Sigmoid colon (tissue), 4 donors: ENCODE data around the gene WIPF2.

Experiments
- EP300 ChIP-seq, 4 donors: sonication (generic); formaldehyde crosslinking; IDR thresholded peaks; one replicate each; pipeline ENCODE4 v1.6.1; 2017; ENCODE audit warnings: antibody characterized with exemption in 4 of 4
- POLR2A ChIP-seq, 2 donors: fragments of 450-650 bp; IDR thresholded peaks; one replicate each; pipeline ENCODE4 v1.6.1; 2016; ENCODE audit warnings: antibody characterized with exemption in 2 of 2, mild to moderate bottlenecking in 2 of 2, moderate library complexity in 2 of 2
- POLR2AphosphoS5 ChIP-seq, 4 donors: sonication (generic); formaldehyde crosslinking; IDR thresholded peaks; one replicate each; pipeline ENCODE4 v1.6.1; 2017; ENCODE audit warnings: antibody characterized with exemption in 4 of 4
- TF ChIP-seq, protein P1 (sequence below), 4 experiments: fragments of 450-650 bp in 3 of 4; fragments of 200-600 bp in 1 of 4; IDR thresholded peaks; one replicate each; pipeline ENCODE4 v1.5.1; 2016 to 2019; ENCODE audit warnings: antibody characterized with exemption in 4 of 4, mild to moderate bottlenecking in 3 of 4, moderate library complexity in 2 of 4

DNA sequence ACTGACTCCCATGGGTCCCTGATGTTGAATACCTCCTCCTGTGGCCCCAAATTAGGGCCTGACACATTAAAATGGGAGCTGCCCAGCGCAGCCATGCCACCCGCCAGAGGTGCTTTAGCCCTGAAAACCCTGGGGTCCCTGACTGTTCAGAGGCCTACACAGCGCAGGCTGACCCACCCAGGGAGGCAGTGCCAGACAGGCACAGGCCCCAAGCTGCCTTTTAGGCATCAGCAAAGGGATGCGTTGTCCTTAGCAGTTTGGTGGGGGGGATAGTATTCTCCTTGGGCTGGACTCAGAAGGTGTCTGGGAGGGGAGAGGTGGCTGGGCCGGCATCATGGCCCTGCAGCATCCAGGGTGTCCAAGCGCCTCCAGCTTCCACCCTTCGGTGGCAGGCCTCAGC lies 40.4 kb upstream of the WIPF2 start:
- TF ChIP-seq POLR2A (IDR thresholded peaks at IDR 0.05): no peak
- TF ChIP-seq, protein P1, sequence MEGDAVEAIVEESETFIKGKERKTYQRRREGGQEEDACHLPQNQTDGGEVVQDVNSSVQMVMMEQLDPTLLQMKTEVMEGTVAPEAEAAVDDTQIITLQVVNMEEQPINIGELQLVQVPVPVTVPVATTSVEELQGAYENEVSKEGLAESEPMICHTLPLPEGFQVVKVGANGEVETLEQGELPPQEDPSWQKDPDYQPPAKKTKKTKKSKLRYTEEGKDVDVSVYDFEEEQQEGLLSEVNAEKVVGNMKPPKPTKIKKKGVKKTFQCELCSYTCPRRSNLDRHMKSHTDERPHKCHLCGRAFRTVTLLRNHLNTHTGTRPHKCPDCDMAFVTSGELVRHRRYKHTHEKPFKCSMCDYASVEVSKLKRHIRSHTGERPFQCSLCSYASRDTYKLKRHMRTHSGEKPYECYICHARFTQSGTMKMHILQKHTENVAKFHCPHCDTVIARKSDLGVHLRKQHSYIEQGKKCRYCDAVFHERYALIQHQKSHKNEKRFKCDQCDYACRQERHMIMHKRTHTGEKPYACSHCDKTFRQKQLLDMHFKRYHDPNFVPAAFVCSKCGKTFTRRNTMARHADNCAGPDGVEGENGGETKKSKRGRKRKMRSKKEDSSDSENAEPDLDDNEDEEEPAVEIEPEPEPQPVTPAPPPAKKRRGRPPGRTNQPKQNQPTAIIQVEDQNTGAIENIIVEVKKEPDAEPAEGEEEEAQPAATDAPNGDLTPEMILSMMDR (IDR thresholded peaks at IDR 0.05): no peak
- TF ChIP-seq EP300 (IDR thresholded peaks at IDR 0.05): no peak
- no peak for TF ChIP-seq POLR2AphosphoS5 (IDR thresholded peaks at IDR 0.05)
